Measurements from ENCODE around the gene PTPRD. TPM values are rescaled to one million over a fixed set of nuclear protein-coding genes. Genes with fewer than 3 reads are reported as not detected.

PTPRD gene
- total RNA-seq, 1 experiment from 2014 or later, result not detected

- DNase-seq (ENCODE audit: low read depth, low spot score) (no peak), ATAC-seq (no peak)
- H3K36me3 ChIP-seq (ENCODE audit: control insufficient read depth, insufficient read depth, low read length), result no peaks in the 10 kb centered on the region
- H3K9me3 ChIP-seq (ENCODE audit: control insufficient read depth, insufficient read depth, low read depth, low read length), result no peaks in the 10 kb centered on the region
- TF ChIP-seq, protein P1, sequence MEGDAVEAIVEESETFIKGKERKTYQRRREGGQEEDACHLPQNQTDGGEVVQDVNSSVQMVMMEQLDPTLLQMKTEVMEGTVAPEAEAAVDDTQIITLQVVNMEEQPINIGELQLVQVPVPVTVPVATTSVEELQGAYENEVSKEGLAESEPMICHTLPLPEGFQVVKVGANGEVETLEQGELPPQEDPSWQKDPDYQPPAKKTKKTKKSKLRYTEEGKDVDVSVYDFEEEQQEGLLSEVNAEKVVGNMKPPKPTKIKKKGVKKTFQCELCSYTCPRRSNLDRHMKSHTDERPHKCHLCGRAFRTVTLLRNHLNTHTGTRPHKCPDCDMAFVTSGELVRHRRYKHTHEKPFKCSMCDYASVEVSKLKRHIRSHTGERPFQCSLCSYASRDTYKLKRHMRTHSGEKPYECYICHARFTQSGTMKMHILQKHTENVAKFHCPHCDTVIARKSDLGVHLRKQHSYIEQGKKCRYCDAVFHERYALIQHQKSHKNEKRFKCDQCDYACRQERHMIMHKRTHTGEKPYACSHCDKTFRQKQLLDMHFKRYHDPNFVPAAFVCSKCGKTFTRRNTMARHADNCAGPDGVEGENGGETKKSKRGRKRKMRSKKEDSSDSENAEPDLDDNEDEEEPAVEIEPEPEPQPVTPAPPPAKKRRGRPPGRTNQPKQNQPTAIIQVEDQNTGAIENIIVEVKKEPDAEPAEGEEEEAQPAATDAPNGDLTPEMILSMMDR (IDR thresholded peaks at IDR 0.05), result no peak
- no peak for TF ChIP-seq POLR2AphosphoS5 (IDR thresholded peaks at IDR 0.05; ENCODE audit: low read depth, low read length)
- intact Hi-C loops (cut with micrococcal nuclease; ENCODE audit: unreplicated experiment), result no loop called here
- ChIA-PET CTCF (no interaction called here), POLR2A (no interaction called here)
- H3K27me3 ChIP-seq (ENCODE audit: control insufficient read depth, insufficient read depth, low read length), result no peaks in the 10 kb centered on the region
- no TSS peak for BruUV-seq (replicated peaks)
- in situ Hi-C loops (cut with HindIII; ENCODE audit: low pct_unique_long_range_greater_than_20kb, low sequenced_read_pairs), result no loop called here
- no peaks in the 10 kb centered on the region for H3K4me1 ChIP-seq (ENCODE audit: control insufficient read depth, insufficient read depth, low read length)
- no peak overlapping the region for H3K4me3 ChIP-seq (ENCODE audit: low read depth in 2 of 2, low read length in 2 of 2)
- no peak overlapping the region for H3K27ac ChIP-seq (ENCODE audit: low read length)
Observed at GRCh38 chr9:8717146-8717545, 1895.7 kb downstream of the PTPRD start.

- Histone ChIP-seq H3K36me3 (ENCODE audit: control insufficient read depth, insufficient read depth, low read length) (no peaks in the 10 kb centered on the region), H3K4me1 (ENCODE audit: control insufficient read depth, insufficient read depth, low read length) (no peaks in the 10 kb centered on the region), H3K27ac (ENCODE audit: low read length) (no peak overlapping the region), H3K27me3 (ENCODE audit: control insufficient read depth, insufficient read depth, low read length) (no peaks in the 10 kb centered on the region), H3K4me3 (ENCODE audit: low read depth in 2 of 2, low read length in 2 of 2) (no peak overlapping the region), H3K9me3 (ENCODE audit: control insufficient read depth, insufficient read depth, low read depth, low read length) (no peaks in the 10 kb centered on the region)
- BruUV-seq (replicated peaks), result no TSS peak
- CTCF ChIA-PET, result no interaction called here
- no peak for DNase-seq (ENCODE audit: low read depth, low spot score)
- intact Hi-C loops (cut with micrococcal nuclease; ENCODE audit: unreplicated experiment), result no loop called here
- POLR2A ChIA-PET, result no interaction called here
- ATAC-seq, result no peak
- in situ Hi-C loops (cut with HindIII; ENCODE audit: low pct_unique_long_range_greater_than_20kb, low sequenced_read_pairs), result no loop called here
- TF ChIP-seq, protein P1 (IDR thresholded peaks at IDR 0.05), result no peak
- TF ChIP-seq SIN3A (IDR thresholded peaks at IDR 0.05; ENCODE audit: borderline replicate concordance, insufficient read depth, low read depth, low read length) (no peak), POLR2AphosphoS5 (IDR thresholded peaks at IDR 0.05; ENCODE audit: low read depth, low read length) (no peak), TCF7L2 (IDR thresholded peaks at IDR 0.05; ENCODE audit: low read depth, low read length) (no peak), REST (IDR thresholded peaks at IDR 0.05; ENCODE audit: insufficient read depth in 1 of 2, low read depth in 2 of 2, low read length in 1 of 2) (no peak)
Observed at GRCh38 chr9:8715788-8716187, 1897.0 kb downstream of the PTPRD start.

DNA sequence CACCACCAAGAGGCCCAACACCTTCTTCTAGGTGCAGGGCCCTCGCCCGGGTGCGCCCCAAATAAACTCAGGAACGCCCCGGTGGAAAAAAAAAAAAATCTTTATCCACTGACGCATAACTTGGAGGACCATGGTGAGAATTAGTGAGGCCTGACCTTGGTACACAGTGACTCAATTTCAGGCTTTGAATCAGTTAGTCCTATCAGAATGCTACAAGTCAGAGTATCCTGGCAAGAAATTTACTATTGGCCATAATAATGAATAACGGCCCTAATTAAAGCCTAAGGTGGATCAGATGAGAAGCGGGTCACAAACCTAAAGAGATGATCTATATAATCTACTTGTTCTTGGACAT lies 1899.0 kb downstream of the PTPRD start:
- CTCF ChIA-PET, result no interaction called here
- no peak overlapping the region for H3K27ac ChIP-seq (ENCODE audit: low read length)
- TF ChIP-seq TCF7L2 (IDR thresholded peaks at IDR 0.05; ENCODE audit: low read depth, low read length), result no peak
- TF ChIP-seq POLR2AphosphoS5 (IDR thresholded peaks at IDR 0.05; ENCODE audit: low read depth, low read length), result no peak
- no peak for TF ChIP-seq SIN3A (IDR thresholded peaks at IDR 0.05; ENCODE audit: borderline replicate concordance, insufficient read depth, low read depth, low read length)
- TF ChIP-seq REST (IDR thresholded peaks at IDR 0.05; ENCODE audit: insufficient read depth in 1 of 2, low read depth in 2 of 2, low read length in 1 of 2), result no peak
- TF ChIP-seq, protein P1 (IDR thresholded peaks at IDR 0.05), result no peak
- intact Hi-C loops (cut with micrococcal nuclease; ENCODE audit: unreplicated experiment), result no loop called here
- POLR2A ChIA-PET, result no interaction called here
- H3K4me1 ChIP-seq (ENCODE audit: control insufficient read depth, insufficient read depth, low read length), result no peaks in the 10 kb centered on the region
- no peaks in the 10 kb centered on the region for H3K36me3 ChIP-seq (ENCODE audit: control insufficient read depth, insufficient read depth, low read length)
- H3K27me3 ChIP-seq (ENCODE audit: control insufficient read depth, insufficient read depth, low read length), result no peaks in the 10 kb centered on the region
- H3K4me3 ChIP-seq (ENCODE audit: low read depth in 2 of 2, low read length in 2 of 2), result no peak overlapping the region
- ATAC-seq, result no peak
- BruUV-seq (replicated peaks), result no TSS peak
- no peak for DNase-seq (ENCODE audit: low read depth, low spot score)
- H3K9me3 ChIP-seq (ENCODE audit: control insufficient read depth, insufficient read depth, low read depth, low read length), result no peaks in the 10 kb centered on the region
- in situ Hi-C loops (cut with HindIII; ENCODE audit: low pct_unique_long_range_greater_than_20kb, low sequenced_read_pairs), result no loop called here
